DOHH2 (cell line): ENCODE data around the gene VEGFD.

ENCODE experiments used
- H3F3A ChIP-seq: fragments of 200-600 bp; sonication (generic), shearing (Covaris generic); 2 replicates; pipeline ENCODE4 v1.6.0; 2016; ENCODE audit warnings: antibody characterized with exemption, mild to moderate bottlenecking; ENCODE audit not compliant: control insufficient read depth, insufficient read depth
- H3K27ac ChIP-seq: fragments of 200-600 bp; sonication (generic); 2 replicates; pipeline ENCODE4 v1.5.1; 2014; ENCODE audit warnings: low read depth, mild to moderate bottlenecking, low read length, moderate library complexity
- H3K27me3 ChIP-seq: fragments of 200-600 bp; sonication (generic); 2 replicates; pipeline ENCODE4 v1.6.1; 2014; ENCODE audit warnings: mild to moderate bottlenecking, low read length, mixed read lengths; ENCODE audit not compliant: control insufficient read depth
- H3K36me3 ChIP-seq: fragments of 200-600 bp; sonication (generic); 2 replicates; pipeline ENCODE4 v1.6.1; 2014; ENCODE audit warnings: mild to moderate bottlenecking, low read length, moderate library complexity, mixed read lengths; ENCODE audit not compliant: control insufficient read depth
- H3K4me1 ChIP-seq: fragments of 200-600 bp; sonication (generic); 2 replicates; pipeline ENCODE4 v1.6.1; 2014; ENCODE audit warnings: mild to moderate bottlenecking, low read length, mixed read lengths; ENCODE audit not compliant: control insufficient read depth
- H3K4me2 ChIP-seq: fragments of 200-600 bp; sonication (generic); 2 replicates; pipeline ENCODE4 v1.6.0; 2014; ENCODE audit warnings: mild to moderate bottlenecking, low read length, moderate library complexity
- H3K4me3 ChIP-seq: fragments of 200-600 bp; sonication (generic); 2 replicates; pipeline ENCODE4 v1.5.1; 2014; ENCODE audit warnings: mild to moderate bottlenecking, low read length, mixed read lengths
- H3K79me2 ChIP-seq: fragments of 200-600 bp; sonication (generic); 2 replicates; pipeline ENCODE4 v1.6.1; 2014; ENCODE audit warnings: mild to moderate bottlenecking, low read length, mixed read lengths; ENCODE audit not compliant: control insufficient read depth
- H3K9me2 ChIP-seq: fragments of 200-600 bp; sonication (generic); replicated peaks from 2 replicates; pipeline ENCODE4 v1.6.1; 2014; ENCODE audit warnings: mild to moderate bottlenecking, low read length, mixed read lengths; ENCODE audit not compliant: control insufficient read depth
- H3K9me3 ChIP-seq: fragments of 200-600 bp; sonication (generic); 2 replicates; pipeline ENCODE4 v1.6.1; 2014; ENCODE audit warnings: antibody characterized with exemption, low read length, mixed read lengths; ENCODE audit not compliant: control insufficient read depth, insufficient read depth
- H4K20me1 ChIP-seq: fragments of 200-600 bp; sonication (generic); 2 replicates; pipeline ENCODE4 v1.6.0; 2014; ENCODE audit warnings: low read depth, mild to moderate bottlenecking, antibody characterized with exemption, low read length, moderate library complexity; ENCODE audit not compliant: control insufficient read depth, insufficient read depth
- CTCF ChIP-seq: fragments of 200-600 bp; sonication (generic); IDR thresholded peaks from one replicate; pipeline ENCODE4 v1.5.1; 2014; ENCODE audit warnings: antibody characterized with exemption, mild to moderate bottlenecking, low read depth, low read length; ENCODE audit not compliant: poor library complexity, severe bottlenecking
- EZH2phosphoT487 ChIP-seq: fragments of 200-600 bp; sonication (generic); IDR thresholded peaks from 2 replicates; pipeline ENCODE4 v1.6.1; 2017; ENCODE audit warnings: borderline replicate concordance, mild to moderate bottlenecking, antibody characterized with exemption, low read length, moderate library complexity, mixed read lengths

Gene VEGFD

GRCh38 chrX:15349046-15349445 is 35.2 kb downstream of the VEGFD start:
- Histone ChIP-seq H3K4me1 (peaks cover 7% of the 10 kb centered on the region), H3K27me3 (no peaks in the 10 kb centered on the region), H3K9me3 (no peaks in the 10 kb centered on the region), H3K4me3 (no peak overlapping the region), H3K27ac (no peak overlapping the region), H3K79me2 (no peaks in the 10 kb centered on the region), H3K36me3 (no peaks in the 10 kb centered on the region), H3K4me2 (no peak overlapping the region), H3F3A (no peaks in the 10 kb centered on the region), H4K20me1 (no peaks in the 10 kb centered on the region), H3K9me2 (no peaks in the 10 kb centered on the region)
- TF ChIP-seq CTCF (peak; percentile 51), EZH2phosphoT487 (no peak)

GRCh38 chrX:15345976-15346375 is 38.2 kb downstream of the VEGFD start:
- no peak overlapping the region for H3K27ac ChIP-seq

GRCh38 chrX:15344106-15344505 is 40.1 kb downstream of the VEGFD start:
- H3K79me2 ChIP-seq, result no peaks in the 10 kb centered on the region
- H3K9me2 ChIP-seq, result no peaks in the 10 kb centered on the region
- no peaks in the 10 kb centered on the region for H4K20me1 ChIP-seq
- H3K27me3 ChIP-seq, result no peaks in the 10 kb centered on the region; the same call in 1 of the 2 replicates
- TF ChIP-seq CTCF (no peak), EZH2phosphoT487 (no peak)
- no peaks in the 10 kb centered on the region for H3F3A ChIP-seq
- no peak overlapping the region for H3K4me2 ChIP-seq
- no peaks in the 10 kb centered on the region for H3K36me3 ChIP-seq
- no peak overlapping the region for H3K27ac ChIP-seq
- no peaks in the 10 kb centered on the region for H3K9me3 ChIP-seq
- H3K4me3 ChIP-seq, result no peak overlapping the region
- no peaks in the 10 kb centered on the region for H3K4me1 ChIP-seq

More at GRCh38 chrX:15345976-15346375, 38.2 kb downstream of the VEGFD start:
- H3F3A ChIP-seq, result no peaks in the 10 kb centered on the region
- H3K4me3 ChIP-seq, result no peak overlapping the region
- no peaks in the 10 kb centered on the region for H3K36me3 ChIP-seq
- H3K4me1 ChIP-seq, result no peaks in the 10 kb centered on the region
- no peaks in the 10 kb centered on the region for H3K9me2 ChIP-seq
- H3K9me3 ChIP-seq, result no peaks in the 10 kb centered on the region
- no peaks in the 10 kb centered on the region for H4K20me1 ChIP-seq
- no peaks in the 10 kb centered on the region for H3K79me2 ChIP-seq
- TF ChIP-seq EZH2phosphoT487 (no peak), CTCF (no peak)
- no peak overlapping the region for H3K4me2 ChIP-seq
- no peaks in the 10 kb centered on the region; the same call in 1 of the 2 replicates for H3K27me3 ChIP-seq

GRCh38 chrX:15343075-15343476 is 41.1 kb downstream of the VEGFD start:
- H3K4me1 ChIP-seq, result no peaks in the 10 kb centered on the region
- no peaks in the 10 kb centered on the region for H3K9me2 ChIP-seq
- H3F3A ChIP-seq, result no peaks in the 10 kb centered on the region
- H3K36me3 ChIP-seq, result no peaks in the 10 kb centered on the region
- H3K4me3 ChIP-seq, result no peak overlapping the region
- no peaks in the 10 kb centered on the region; the same call in 1 of the 2 replicates for H3K27me3 ChIP-seq
- no peaks in the 10 kb centered on the region for H4K20me1 ChIP-seq
- no peaks in the 10 kb centered on the region for H3K79me2 ChIP-seq
- no peaks in the 10 kb centered on the region for H3K9me3 ChIP-seq
- H3K4me2 ChIP-seq, result no peak overlapping the region
- H3K27ac ChIP-seq, result no peak overlapping the region
- TF ChIP-seq EZH2phosphoT487, result no peak
- TF ChIP-seq CTCF, result no peak
